H1 (cell line): Measurements from ENCODE around the gene DIP2B.

Experiments
- ASH2L ChIP-seq: fragments of 200-600, 300-600 bp; sonication (generic); IDR thresholded peaks from one replicate; pipeline ENCODE4 v1.7.1; 2017; ENCODE audit warnings: low read length
- CHD2 ChIP-seq: IDR thresholded peaks from 2 replicates; pipeline ENCODE4 v1.6.1; 2012; ENCODE audit warnings: low read length, improper control_type of control experiment
- EGR1 ChIP-seq: IDR thresholded peaks from 2 replicates; pipeline ENCODE4 v1.6.1; 2011; ENCODE audit warnings: low read depth, low read length, borderline replicate concordance
- EP300 ChIP-seq, 2 experiments: IDR thresholded peaks; 1 replicate in 1 of 2; 2 replicates in 1 of 2; pipeline ENCODE4 v1.6.1; 2011 to 2012; ENCODE audit warnings: low read depth in 2 of 2, low read length in 2 of 2, mild to moderate bottlenecking in 2 of 2, borderline replicate concordance in 1 of 2, inconsistent platforms in 1 of 2, moderate library complexity in 1 of 2
- EZH2 ChIP-seq: fragments of 200-600 bp; sonication (generic); IDR thresholded peaks from 2 replicates; pipeline ENCODE4 v1.7.1; 2012; ENCODE audit warnings: low read depth, mild to moderate bottlenecking, moderate library complexity, low read length, inconsistent platforms; ENCODE audit not compliant: severe bottlenecking
- PHF8 ChIP-seq: fragments of 200-600 bp; sonication (generic); conservative IDR thresholded peaks from 2 replicates; pipeline ENCODE4 v1.7.1; 2012; ENCODE audit warnings: low read depth, mild to moderate bottlenecking, inconsistent platforms, low read length, moderate library complexity
- POLR2A ChIP-seq, 2 experiments: IDR thresholded peaks; 1 replicate in 1 of 2; 2 replicates in 1 of 2; pipeline ENCODE4 v1.6.1; 2011; ENCODE audit warnings: low read depth in 2 of 2, low read length in 2 of 2, mild to moderate bottlenecking in 2 of 2; ENCODE audit errors: control extremely low read depth in 1 of 2
- POU5F1 ChIP-seq: IDR thresholded peaks from 2 replicates; pipeline ENCODE4 v1.6.1; 2011; ENCODE audit warnings: low read depth, mild to moderate bottlenecking, low read length, moderate library complexity
- RAD21 ChIP-seq, 2 experiments: IDR thresholded peaks in 1 of 2; conservative IDR thresholded peaks in 1 of 2; 2 replicates each; pipeline ENCODE4 v1.6.1; 2011; ENCODE audit warnings: low read depth in 2 of 2, low read length in 2 of 2, improper control_type of control experiment in 1 of 2, inconsistent platforms in 1 of 2, mild to moderate bottlenecking in 1 of 2, moderate library complexity in 1 of 2
- TF ChIP-seq, protein P1 (sequence below), 3 experiments: IDR thresholded peaks; 1 replicate in 2 of 3; 2 replicates in 1 of 3; pipeline versions ENCODE4 v1.5.1 to v1.6.1; 2011; ENCODE audit warnings: low read length in 3 of 3, mild to moderate bottlenecking in 3 of 3, inconsistent platforms in 2 of 3, low read depth in 1 of 3, moderate library complexity in 1 of 3; ENCODE audit not compliant: insufficient read depth in 1 of 3; ENCODE audit errors: control extremely low read depth in 1 of 3
- TF ChIP-seq, protein P2 (sequence below): IDR thresholded peaks from 2 replicates; pipeline ENCODE4 v1.6.1; 2012; ENCODE audit warnings: inconsistent platforms

DNA sequence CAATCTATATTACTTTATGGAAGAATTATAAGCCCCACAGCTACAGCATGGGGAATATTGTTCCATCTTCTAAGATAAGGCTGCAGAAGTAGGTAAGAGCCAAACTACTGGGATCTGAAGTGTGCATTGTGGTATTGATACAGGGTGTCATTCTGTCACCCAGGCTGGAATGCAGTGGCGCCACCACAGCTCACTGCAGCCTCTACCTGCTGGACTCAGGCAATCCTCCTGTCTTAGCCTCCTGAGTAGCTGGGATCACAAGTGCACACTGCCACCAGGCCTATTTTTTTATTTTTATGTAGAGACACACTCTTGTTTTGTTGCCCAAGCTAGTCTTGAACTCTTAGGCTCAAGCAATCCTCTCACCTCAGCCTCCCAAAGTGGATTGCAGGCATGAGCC is 21.3 kb upstream of the DIP2B start:
- no peak for TF ChIP-seq EP300 (IDR thresholded peaks at IDR 0.05; ENCODE audit: borderline replicate concordance in 1 of 2, low read depth in 2 of 2, low read length in 2 of 2)
- no peak for TF ChIP-seq POLR2A (IDR thresholded peaks at IDR 0.05; ENCODE audit: control extremely low read depth in 1 of 2, low read depth in 2 of 2, low read length in 2 of 2)
- no peak for TF ChIP-seq POU5F1
- no peak for TF ChIP-seq PHF8
- TF ChIP-seq EZH2, result no peak
- TF ChIP-seq, protein P1, sequence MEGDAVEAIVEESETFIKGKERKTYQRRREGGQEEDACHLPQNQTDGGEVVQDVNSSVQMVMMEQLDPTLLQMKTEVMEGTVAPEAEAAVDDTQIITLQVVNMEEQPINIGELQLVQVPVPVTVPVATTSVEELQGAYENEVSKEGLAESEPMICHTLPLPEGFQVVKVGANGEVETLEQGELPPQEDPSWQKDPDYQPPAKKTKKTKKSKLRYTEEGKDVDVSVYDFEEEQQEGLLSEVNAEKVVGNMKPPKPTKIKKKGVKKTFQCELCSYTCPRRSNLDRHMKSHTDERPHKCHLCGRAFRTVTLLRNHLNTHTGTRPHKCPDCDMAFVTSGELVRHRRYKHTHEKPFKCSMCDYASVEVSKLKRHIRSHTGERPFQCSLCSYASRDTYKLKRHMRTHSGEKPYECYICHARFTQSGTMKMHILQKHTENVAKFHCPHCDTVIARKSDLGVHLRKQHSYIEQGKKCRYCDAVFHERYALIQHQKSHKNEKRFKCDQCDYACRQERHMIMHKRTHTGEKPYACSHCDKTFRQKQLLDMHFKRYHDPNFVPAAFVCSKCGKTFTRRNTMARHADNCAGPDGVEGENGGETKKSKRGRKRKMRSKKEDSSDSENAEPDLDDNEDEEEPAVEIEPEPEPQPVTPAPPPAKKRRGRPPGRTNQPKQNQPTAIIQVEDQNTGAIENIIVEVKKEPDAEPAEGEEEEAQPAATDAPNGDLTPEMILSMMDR (IDR thresholded peaks at IDR 0.05; ENCODE audit: control extremely low read depth in 1 of 3, insufficient read depth in 1 of 3, low read depth in 1 of 3, low read length in 3 of 3), result no peak
- no peak for TF ChIP-seq EGR1
- TF ChIP-seq CHD2, result no peak
- TF ChIP-seq RAD21 (IDR thresholded peaks at IDR 0.05 in 1 of 2, conservative IDR thresholded peaks at IDR 0.05 in 1 of 2; ENCODE audit: low read depth in 2 of 2, low read length in 2 of 2), result no peak
- TF ChIP-seq, protein P2, sequence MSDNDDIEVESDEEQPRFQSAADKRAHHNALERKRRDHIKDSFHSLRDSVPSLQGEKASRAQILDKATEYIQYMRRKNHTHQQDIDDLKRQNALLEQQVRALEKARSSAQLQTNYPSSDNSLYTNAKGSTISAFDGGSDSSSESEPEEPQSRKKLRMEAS, result no peak
- no peak for TF ChIP-seq ASH2L
